A673 (cell line): ENCODE measurements around the gene TFEC. TPM values are rescaled to one million over a fixed set of nuclear protein-coding genes. Genes with fewer than 3 reads are reported as not detected.
"Not testable (repeated sequence)": the region's sequence is repeated elsewhere in the genome, so short reads cannot be mapped to it uniquely, and the experiment has no call there.

Experiments used
- BruUV-seq: library from RNA; stranded (reverse); fragments of 400-500 nt; replicated peaks from 2 replicates; lab custom pipeline; 2021; lab: Mats Ljungman, UMichigan
- CTCF ChIA-PET: fragments of 300-600 bp; sonication (Branson Sonifier 250); formaldehyde crosslinking; loops from one replicate; lab custom pipeline; 2022; ENCODE audit warnings: antibody characterized with exemption; lab: Charles Lee
- POLR2A ChIA-PET: fragments of 300-600 bp; sonication (Branson Sonifier 250); formaldehyde crosslinking; loops from one replicate; lab custom pipeline; 2022; ENCODE audit warnings: antibody characterized with exemption; ENCODE audit not compliant: low non-redundant PET; lab: Charles Lee
- DNase-seq: peaks from one replicate; pipeline ENCODE4 v3.0.0-alpha.2; 2015; ENCODE audit warnings: low spot score
- H3K27ac ChIP-seq: fragments of 200-600 bp; sonication (generic); 2 replicates; pipeline ENCODE4 v1.5.1; 2016; ENCODE audit warnings: mixed run types, low read depth, mild to moderate bottlenecking, mixed read lengths, antibody characterized with exemption, low read length; ENCODE audit not compliant: poor library complexity, severe bottlenecking
- H3K27me3 ChIP-seq: fragments of 200-600 bp; sonication (generic); replicated peaks from 2 replicates; pipeline ENCODE4 v1.6.1; 2017; ENCODE audit warnings: mixed run types, low read depth, mild to moderate bottlenecking, mixed read lengths, antibody characterized with exemption, low read length; ENCODE audit not compliant: insufficient read depth, poor library complexity
- H3K36me3 ChIP-seq: fragments of 200-600 bp; sonication (generic); 2 replicates; pipeline ENCODE4 v1.6.1; 2016; ENCODE audit warnings: mixed run types, mild to moderate bottlenecking, mixed read lengths, antibody characterized with exemption, low read length; ENCODE audit not compliant: insufficient read depth, poor library complexity, severe bottlenecking
- H3K4me1 ChIP-seq: fragments of 200-600 bp; sonication (generic); 2 replicates; pipeline ENCODE4 v1.6.1; 2017; ENCODE audit warnings: mixed run types, mild to moderate bottlenecking, mixed read lengths, antibody characterized with exemption, low read length; ENCODE audit not compliant: insufficient read depth, poor library complexity, severe bottlenecking
- H3K4me3 ChIP-seq: fragments of 200-600 bp; sonication (generic); 2 replicates; pipeline ENCODE4 v1.5.1; 2016; ENCODE audit warnings: low read depth, mixed run types, mild to moderate bottlenecking, mixed read lengths, low read length; ENCODE audit not compliant: poor library complexity, severe bottlenecking
- H3K9me3 ChIP-seq: fragments of 200-600 bp; sonication (generic); 2 replicates; pipeline ENCODE4 v1.6.1; 2016; ENCODE audit warnings: mixed run types, low read depth, mild to moderate bottlenecking, mixed read lengths, antibody characterized with exemption, low read length; ENCODE audit not compliant: poor library complexity, severe bottlenecking
- CTCF ChIP-seq: fragments of 300-800, 200-600 bp; sonication (generic); conservative IDR thresholded peaks from 2 replicates; pipeline ENCODE4 v1.5.1; 2017; ENCODE audit warnings: low read depth, mild to moderate bottlenecking, antibody characterized with exemption, low read length, moderate library complexity, mixed read lengths
- EZH2 ChIP-seq: fragments of 200-600 bp; sonication (generic); IDR thresholded peaks from 2 replicates; pipeline ENCODE4 v1.6.1; 2017; ENCODE audit warnings: borderline replicate concordance, low read depth, mild to moderate bottlenecking, mixed read lengths, antibody characterized with exemption, low read length; ENCODE audit not compliant: poor library complexity, severe bottlenecking
- intact Hi-C: fragments of 100-400 bp; cut with micrococcal nuclease; formaldehyde crosslinking; loops from one replicate; pipeline ENCODE4 v1.10.0; 2022; ENCODE audit not compliant: unreplicated experiment
- total RNA-seq: library from RNA; stranded (reverse); gene quantifications from 2 replicates; pipeline ENCODE4 v1.2.3, GENCODE V29; 2021

TFEC gene
- total RNA-seq, 1 experiment from 2014 or later = 4.5 TPM

GRCh38 chr7:116064179-116064578, 33.6 kb upstream of the TFEC start:
- no peak overlapping the region for H3K4me3 ChIP-seq
- H3K9me3 ChIP-seq = no peaks in the 10 kb centered on the region
- CTCF ChIA-PET = interaction anchor here (0.7 kb wide), 1 partner anchor 75 kb away, joined by 3 read pairs; no protein-coding TSS in a partner anchor
- DNase-seq = no peak
- no peaks in the 10 kb centered on the region for H3K27me3 ChIP-seq
- H3K4me1 ChIP-seq = no peaks in the 10 kb centered on the region
- POLR2A ChIA-PET = no interaction called here
- TF ChIP-seq CTCF (no peak), EZH2 (no peak)
- intact Hi-C loops = no loop called here
- no peaks in the 10 kb centered on the region for H3K36me3 ChIP-seq
- BruUV-seq = no TSS peak
- H3K27ac ChIP-seq = no peak overlapping the region

- H3K27me3 ChIP-seq = peaks cover 11% of the 10 kb centered on the region
- H3K9me3 ChIP-seq = no peaks in the 10 kb centered on the region
- no peak for DNase-seq
- H3K27ac ChIP-seq = no peak overlapping the region
- TF ChIP-seq CTCF (no peak), EZH2 (no peak)
- ChIA-PET POLR2A (no interaction called here), CTCF (no interaction called here)
- intact Hi-C loops = no loop called here
- no peaks in the 10 kb centered on the region for H3K36me3 ChIP-seq
- no TSS peak for BruUV-seq
- no peaks in the 10 kb centered on the region for H3K4me1 ChIP-seq
- no peak overlapping the region for H3K4me3 ChIP-seq
Observed at GRCh38 chr7:116062666-116063065, 32.1 kb upstream of the TFEC start.

- intact Hi-C loops = no loop called here
- ChIA-PET CTCF (no interaction called here), POLR2A (no interaction called here)
- Histone ChIP-seq H3K36me3 (no peaks in the 10 kb centered on the region), H3K4me1 (no peaks in the 10 kb centered on the region), H3K4me3 (no peak overlapping the region), H3K27me3 (peaks cover 18% of the 10 kb centered on the region), H3K27ac (no peak overlapping the region), H3K9me3 (no peaks in the 10 kb centered on the region)
- no peak for TF ChIP-seq CTCF
- no peak for TF ChIP-seq EZH2
- no peak for DNase-seq
- no TSS peak for BruUV-seq
Observed at GRCh38 chr7:116052006-116052405, 21.4 kb upstream of the TFEC start.

GRCh38 chr7:116047261-116047660, 16.7 kb upstream of the TFEC start:
- H3K4me1 ChIP-seq, H3K36me3 ChIP-seq, POLR2A ChIA-PET, H3K27me3 ChIP-seq, BruUV-seq, CTCF ChIA-PET, H3K27ac ChIP-seq, H3K4me3 ChIP-seq, DNase-seq, intact Hi-C loops, H3K9me3 ChIP-seq: not testable (repeated sequence)
